Rectal smooth muscle tissue (tissue), 1 donor: ENCODE measurements around the gene CLDN6.

ENCODE experiments used
- H3K27ac ChIP-seq: one replicate; pipeline ENCODE4 v1.7.0; 2013; ENCODE audit warnings: low read depth, low read length, inconsistent platforms
- H3K27me3 ChIP-seq: one replicate; pipeline ENCODE4 v1.7.0; 2013; ENCODE audit warnings: low read length; ENCODE audit not compliant: control insufficient read depth, insufficient read depth
- H3K36me3 ChIP-seq: one replicate; pipeline ENCODE4 v1.7.0; 2013; ENCODE audit warnings: low read length; ENCODE audit not compliant: control insufficient read depth, insufficient read depth
- H3K4me1 ChIP-seq: one replicate; pipeline ENCODE4 v1.7.0; 2013; ENCODE audit warnings: low read length; ENCODE audit not compliant: control insufficient read depth, insufficient read depth
- H3K4me3 ChIP-seq: one replicate; pipeline ENCODE4 v1.7.0; 2013; ENCODE audit warnings: low read length
- H3K9ac ChIP-seq: one replicate; pipeline ENCODE4 v1.7.0; 2013; ENCODE audit warnings: low read length

The CLDN6 gene

DNA sequence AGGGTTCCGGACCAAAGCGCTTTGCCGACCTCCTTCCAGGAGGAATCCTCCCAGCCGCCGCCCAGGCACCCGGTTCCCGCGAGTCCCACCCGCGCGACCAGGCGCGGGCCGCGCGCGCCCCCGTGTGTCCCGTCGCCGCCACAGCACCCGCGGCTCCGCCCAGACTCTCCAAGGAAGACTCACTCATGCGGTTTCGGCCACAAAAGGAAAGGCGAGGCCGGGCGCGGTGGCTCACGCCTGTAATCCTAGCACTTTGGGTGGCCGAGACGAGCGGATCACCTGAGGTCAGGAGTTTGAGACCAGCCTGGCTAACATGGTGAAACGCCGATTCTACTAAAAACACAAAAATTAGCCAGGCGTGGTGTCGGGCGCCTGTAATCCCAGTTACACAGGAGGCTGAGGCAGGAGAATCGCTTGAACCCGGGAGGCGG lies 34.3 kb downstream of the CLDN6 start:
- Histone ChIP-seq H3K27me3 (no peaks in the 10 kb centered on the region), H3K4me3 (peak overlapping the region; percentile 27), H3K27ac (no peak overlapping the region), H3K36me3 (no peaks in the 10 kb centered on the region), H3K9ac (no peak overlapping the region), H3K4me1 (peaks cover 2% of the 10 kb centered on the region)

DNA sequence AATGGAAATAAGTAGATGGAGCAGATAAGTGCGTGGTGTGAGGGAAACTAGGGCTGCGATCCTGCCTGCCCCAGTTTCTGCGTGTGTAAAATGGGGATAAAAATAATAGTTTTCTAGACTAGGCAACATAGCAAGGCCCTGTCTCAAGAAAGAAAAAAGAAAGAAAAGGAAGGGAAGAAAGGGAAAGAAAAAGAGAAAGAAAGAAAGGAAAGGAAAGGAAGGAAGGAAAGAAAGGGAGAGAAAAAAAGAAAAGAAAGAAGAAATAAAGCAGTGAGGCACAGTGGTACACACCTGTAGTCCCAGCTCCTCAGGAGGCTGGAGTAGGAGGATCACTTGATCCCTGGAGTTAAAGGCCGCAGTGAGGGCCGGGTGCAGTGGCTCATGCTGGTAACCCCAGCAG lies 35.6 kb downstream of the CLDN6 start:
- Histone ChIP-seq H3K4me3 (no peak overlapping the region), H3K4me1 (peaks cover 2% of the 10 kb centered on the region), H3K27ac (no peak overlapping the region), H3K36me3 (no peaks in the 10 kb centered on the region), H3K27me3 (no peaks in the 10 kb centered on the region), H3K9ac (no peak overlapping the region)

DNA sequence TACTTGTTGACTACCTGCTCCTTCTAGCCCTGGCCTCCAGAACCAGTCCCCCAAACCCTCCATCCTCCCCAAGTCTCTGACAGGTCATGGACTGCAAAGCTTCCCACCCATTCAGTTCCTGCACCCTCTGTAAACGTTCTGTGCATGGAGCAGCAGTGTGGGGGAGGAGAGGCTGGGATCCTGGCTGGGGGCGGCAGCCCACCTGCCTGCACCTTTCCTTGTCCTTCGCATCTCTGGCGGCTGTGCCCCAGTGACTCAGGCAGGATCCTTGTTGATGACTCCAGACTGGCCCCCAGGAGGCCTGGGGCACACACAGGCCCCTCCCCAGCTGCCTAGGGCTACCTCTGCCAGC lies 36.1 kb downstream of the CLDN6 start:
- H3K9ac ChIP-seq: no peak overlapping the region
- no peak overlapping the region for H3K4me3 ChIP-seq
- H3K36me3 ChIP-seq: no peaks in the 10 kb centered on the region
- H3K27ac ChIP-seq: no peak overlapping the region
- H3K27me3 ChIP-seq: no peaks in the 10 kb centered on the region
- H3K4me1 ChIP-seq: peaks cover 2% of the 10 kb centered on the region

DNA sequence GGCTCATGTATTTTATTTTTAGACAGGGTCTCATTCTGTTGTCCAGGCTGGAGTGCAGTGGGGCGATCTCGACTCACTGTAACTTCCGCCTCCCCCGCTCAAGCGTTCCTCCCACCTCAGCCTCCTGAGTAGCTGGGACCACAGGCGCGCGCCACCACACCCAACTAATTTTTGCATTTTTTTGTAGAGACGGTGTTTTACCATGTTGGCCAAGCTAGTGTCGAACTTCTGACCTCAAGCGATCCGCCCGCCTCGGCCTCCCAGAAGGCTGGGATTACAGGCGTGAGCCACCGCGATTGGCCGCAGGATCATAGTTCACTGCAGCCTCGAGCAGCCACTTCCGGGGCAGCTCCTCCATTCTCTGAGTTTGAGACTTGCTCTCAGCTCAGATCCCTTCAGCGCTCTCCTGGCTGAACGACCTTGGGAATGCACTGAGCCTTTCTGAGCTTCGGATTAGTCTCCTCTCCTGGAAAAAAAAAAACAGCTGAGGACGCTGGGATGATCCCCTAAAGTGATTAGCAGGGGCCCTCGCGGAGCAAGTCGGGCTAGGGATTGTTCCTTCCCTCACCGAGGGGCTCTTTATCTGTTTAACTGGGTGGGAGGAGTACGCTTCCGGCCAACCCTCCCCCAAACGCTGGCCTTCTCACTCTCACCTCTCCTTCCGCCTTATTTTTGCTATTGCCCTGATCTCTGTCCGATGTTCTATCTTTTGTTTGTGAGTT lies 36.6 kb downstream of the CLDN6 start:
- no peak overlapping the region for H3K4me3 ChIP-seq
- H3K36me3 ChIP-seq: no peaks in the 10 kb centered on the region
- no peak overlapping the region for H3K9ac ChIP-seq
- H3K4me1 ChIP-seq: peaks cover 2% of the 10 kb centered on the region
- H3K27me3 ChIP-seq: no peaks in the 10 kb centered on the region
- no peak overlapping the region for H3K27ac ChIP-seq

DNA sequence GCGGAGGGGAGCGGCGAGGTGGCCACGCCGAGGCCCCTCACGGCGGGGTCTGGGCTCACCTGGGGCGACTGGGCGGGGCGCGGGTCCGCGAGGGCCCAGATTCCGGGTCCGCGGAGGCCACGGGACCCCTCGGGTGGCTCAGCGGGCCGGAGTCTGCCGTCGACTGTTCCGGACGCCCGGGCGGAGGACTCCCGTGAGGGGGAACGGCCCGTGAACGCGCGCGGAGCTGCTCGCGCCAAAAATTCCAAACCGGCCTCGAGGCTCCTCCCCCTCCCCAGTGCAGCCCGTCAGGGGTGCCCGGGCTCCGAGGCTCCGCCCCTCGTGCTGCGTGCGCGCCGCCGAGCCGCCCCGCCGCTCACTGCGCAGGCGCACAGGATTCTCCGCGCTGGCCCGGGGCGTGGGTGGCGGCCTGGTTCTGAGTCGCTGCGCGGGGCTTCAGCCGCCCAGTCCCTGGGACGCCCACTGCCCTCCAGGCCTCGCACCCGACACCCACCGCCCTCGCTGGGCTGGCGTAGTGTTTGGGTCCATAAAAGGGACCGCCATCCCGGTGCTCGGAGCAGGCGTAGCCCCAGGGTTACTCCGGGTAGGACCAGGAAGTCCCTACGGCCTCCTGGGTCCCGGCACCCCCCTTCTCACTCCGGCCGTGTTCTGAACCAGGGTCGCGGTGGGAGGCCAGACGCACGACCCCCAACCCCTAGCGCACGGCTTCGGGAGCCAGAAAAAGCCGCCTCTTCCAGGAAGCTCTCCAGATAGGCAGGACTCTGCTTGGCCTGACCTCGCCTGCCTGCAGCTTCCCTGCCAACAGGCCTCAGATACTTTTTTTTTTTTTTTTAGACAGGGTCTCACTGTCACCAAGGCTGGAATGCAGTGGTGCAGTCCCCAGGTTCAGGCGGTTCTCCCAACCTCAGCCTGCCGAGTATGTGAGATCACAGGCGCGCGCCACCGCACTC lies 37.5 kb downstream of the CLDN6 start, which contains the start of gene PKMYT1:
Gene PKMYT1 (minus strand): TSS at position 220 of the 950 bp plus-strand sequence. CDS start 789 bp downstream, outside the sequence.
- H3K4me1 ChIP-seq: peaks cover 2% of the 10 kb centered on the region
- peak within 1 kb of the TSS; percentile 98 for H3K9ac ChIP-seq
- H3K27ac ChIP-seq: peak within 1 kb of the TSS; percentile 88
- H3K36me3 ChIP-seq: no peaks in the 10 kb centered on the region
- H3K4me3 ChIP-seq: peak within 1 kb of the TSS; percentile 98
- H3K27me3 ChIP-seq: no peaks in the 10 kb centered on the region

DNA sequence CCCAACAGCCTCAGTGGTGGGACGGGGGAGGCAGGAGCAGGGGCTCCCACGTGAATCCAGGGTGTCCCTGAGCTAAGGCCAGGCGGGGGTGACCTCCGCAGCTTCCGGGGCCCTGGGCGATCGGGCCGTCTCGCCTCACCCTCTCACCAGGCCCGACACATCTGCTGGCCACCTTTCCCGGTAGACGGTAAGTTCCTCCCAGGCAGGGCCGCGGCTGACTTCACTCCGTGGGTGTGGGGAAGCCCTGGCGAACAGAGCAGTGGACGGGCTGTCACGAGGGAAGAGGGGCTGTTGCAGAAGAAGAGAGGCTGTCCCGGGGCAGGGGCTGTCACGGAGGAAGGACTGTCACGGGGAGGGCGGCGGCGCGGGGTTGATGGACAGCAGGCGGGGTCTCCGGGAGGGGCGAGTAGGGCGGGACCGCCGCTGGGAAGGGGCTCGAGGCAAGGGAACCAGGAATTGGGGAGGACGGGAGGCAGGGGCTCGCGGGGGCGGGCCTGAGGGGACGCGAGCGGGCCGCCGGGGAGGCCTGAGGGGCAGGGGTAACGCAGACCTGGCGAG lies 38.2 kb downstream of the CLDN6 start:
- Histone ChIP-seq H3K27me3 (no peaks in the 10 kb centered on the region), H3K36me3 (no peaks in the 10 kb centered on the region), H3K9ac (no peak overlapping the region), H3K4me3 (peak overlapping the region; percentile 57), H3K27ac (no peak overlapping the region), H3K4me1 (peaks cover 2% of the 10 kb centered on the region)

GRCh38 chr16:2977440-2977839 lies 40.5 kb downstream of the CLDN6 start:
- Histone ChIP-seq H3K36me3 (no peaks in the 10 kb centered on the region), H3K4me3 (no peak overlapping the region), H3K9ac (no peak overlapping the region), H3K27me3 (no peaks in the 10 kb centered on the region), H3K27ac (no peak overlapping the region), H3K4me1 (peaks cover 2% of the 10 kb centered on the region)

GRCh38 chr16:2976673-2977072 lies 41.3 kb downstream of the CLDN6 start:
- Histone ChIP-seq H3K27me3 (no peaks in the 10 kb centered on the region), H3K4me3 (no peak overlapping the region), H3K27ac (no peak overlapping the region), H3K9ac (no peak overlapping the region), H3K4me1 (peaks cover 2% of the 10 kb centered on the region), H3K36me3 (no peaks in the 10 kb centered on the region)

DNA sequence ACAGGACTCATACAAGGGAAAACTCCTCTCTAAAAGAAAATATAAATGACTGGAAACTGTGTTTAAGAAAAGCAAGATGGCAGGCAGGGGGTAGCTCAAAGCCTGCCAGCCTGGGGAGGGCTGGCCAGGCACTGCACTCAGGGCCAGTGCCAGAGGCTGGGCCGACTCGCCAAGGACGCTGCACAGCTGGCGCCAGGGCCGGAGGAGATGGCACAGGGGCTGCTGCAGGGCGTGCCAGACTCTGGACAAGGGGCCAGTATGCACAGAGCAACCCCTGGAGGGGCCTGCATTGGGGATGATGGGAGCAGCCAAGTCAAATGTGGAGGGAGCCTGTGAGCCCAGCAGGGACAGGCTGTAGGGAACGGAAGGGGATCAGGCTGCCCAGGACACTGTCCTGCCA lies 41.8 kb downstream of the CLDN6 start:
- H3K4me3 ChIP-seq: no peak overlapping the region
- H3K36me3 ChIP-seq: no peaks in the 10 kb centered on the region
- H3K27me3 ChIP-seq: no peaks in the 10 kb centered on the region
- no peak overlapping the region for H3K9ac ChIP-seq
- no peak overlapping the region for H3K27ac ChIP-seq
- H3K4me1 ChIP-seq: peaks cover 2% of the 10 kb centered on the region

DNA sequence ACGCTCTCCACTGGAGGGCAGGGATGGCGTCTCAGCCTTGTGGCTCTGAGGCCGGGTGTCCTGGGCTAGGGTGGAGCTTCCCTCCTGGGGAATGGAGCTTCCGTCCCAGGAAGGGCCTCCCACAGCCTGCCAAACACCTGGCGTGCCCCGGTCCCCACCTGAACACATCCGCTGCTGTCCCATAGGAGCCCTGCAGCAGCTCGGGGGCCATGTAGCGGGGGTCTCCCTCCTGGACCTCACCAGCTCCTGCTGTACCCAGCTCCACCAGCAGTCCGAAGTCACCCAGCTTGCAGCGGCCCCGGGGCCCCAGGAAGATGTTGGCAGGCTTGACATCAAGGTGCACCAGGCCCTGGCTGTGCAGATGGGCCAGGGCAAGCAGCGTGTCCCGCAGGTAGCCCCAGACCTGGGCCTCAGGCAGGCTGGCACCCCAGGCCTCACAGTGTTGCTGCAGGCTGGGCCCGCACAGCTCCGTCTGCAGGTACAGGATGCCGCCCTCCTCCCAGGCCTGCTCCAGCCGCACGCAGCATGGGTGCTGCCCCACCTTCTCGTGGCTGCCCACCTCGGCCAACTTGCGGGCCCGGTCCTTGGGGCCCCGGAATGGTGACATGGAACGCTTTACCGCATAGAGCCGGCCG lies 42.7 kb downstream of the CLDN6 start:
- H3K36me3 ChIP-seq: no peaks in the 10 kb centered on the region
- H3K4me3 ChIP-seq: no peak overlapping the region
- H3K27me3 ChIP-seq: peaks cover 3% of the 10 kb centered on the region
- H3K4me1 ChIP-seq: peaks cover 2% of the 10 kb centered on the region
- no peak overlapping the region for H3K27ac ChIP-seq
- no peak overlapping the region for H3K9ac ChIP-seq

DNA sequence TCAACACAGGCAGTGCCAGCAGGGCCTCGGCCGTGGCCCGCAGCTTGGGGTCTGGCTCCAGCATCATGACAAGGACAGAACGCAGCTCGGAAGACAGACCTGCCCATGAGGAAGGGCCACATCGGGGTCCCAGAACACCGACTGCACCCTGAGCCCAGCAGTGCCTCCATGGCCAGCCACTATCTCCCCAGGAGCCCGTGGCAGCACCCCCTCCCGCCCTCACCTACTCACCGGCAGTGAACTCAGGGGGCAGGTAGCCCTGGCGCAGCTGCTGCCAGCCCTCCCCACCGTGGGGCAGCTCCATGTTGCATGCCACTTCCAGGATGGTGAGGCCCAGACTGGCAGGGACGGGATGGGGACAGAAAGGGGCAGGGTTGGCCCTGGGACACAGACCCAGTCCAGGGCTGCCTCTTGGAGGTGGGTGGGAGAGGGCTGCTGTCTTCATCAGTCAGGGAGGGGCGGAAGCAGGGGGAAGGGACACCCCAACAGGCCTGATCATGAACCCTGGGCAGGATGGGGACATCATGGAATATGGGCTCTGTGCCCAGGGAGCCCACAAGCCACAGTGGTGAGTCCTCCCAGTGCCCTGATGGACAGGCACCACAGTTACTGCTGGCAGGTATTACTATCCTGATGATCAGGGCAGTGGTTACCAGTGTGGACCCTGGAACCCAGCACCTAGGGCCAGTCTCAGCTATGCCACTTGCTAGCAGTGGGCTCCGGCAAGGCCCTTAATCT lies 43.5 kb downstream of the CLDN6 start:
- Histone ChIP-seq H3K36me3 (no peaks in the 10 kb centered on the region), H3K4me1 (peaks cover 1% of the 10 kb centered on the region), H3K4me3 (no peak overlapping the region), H3K27ac (no peak overlapping the region), H3K9ac (no peak overlapping the region), H3K27me3 (peaks cover 4% of the 10 kb centered on the region)
